Breast epithelium (tissue), 3 donors: Measurements from ENCODE around the gene PHF12.

ENCODE experiments used
- CTCF ChIP-seq, 3 donors: fragments of 450-650 bp; IDR thresholded peaks; one replicate each; pipeline ENCODE4 v1.5.1; 2016 to 2017; ENCODE audit warnings: antibody characterized with exemption in 3 of 3, mild to moderate bottlenecking in 3 of 3, moderate library complexity in 3 of 3
- POLR2A ChIP-seq: fragments of 450-650 bp; IDR thresholded peaks from one replicate; pipeline ENCODE4 v1.6.1; 2016; ENCODE audit warnings: antibody characterized with exemption, mild to moderate bottlenecking, moderate library complexity
- POLR2AphosphoS5 ChIP-seq, 3 donors: sonication (generic); formaldehyde crosslinking; IDR thresholded peaks; one replicate each; pipeline ENCODE4 v1.6.1; 2017; ENCODE audit warnings: antibody characterized with exemption in 3 of 3

DNA sequence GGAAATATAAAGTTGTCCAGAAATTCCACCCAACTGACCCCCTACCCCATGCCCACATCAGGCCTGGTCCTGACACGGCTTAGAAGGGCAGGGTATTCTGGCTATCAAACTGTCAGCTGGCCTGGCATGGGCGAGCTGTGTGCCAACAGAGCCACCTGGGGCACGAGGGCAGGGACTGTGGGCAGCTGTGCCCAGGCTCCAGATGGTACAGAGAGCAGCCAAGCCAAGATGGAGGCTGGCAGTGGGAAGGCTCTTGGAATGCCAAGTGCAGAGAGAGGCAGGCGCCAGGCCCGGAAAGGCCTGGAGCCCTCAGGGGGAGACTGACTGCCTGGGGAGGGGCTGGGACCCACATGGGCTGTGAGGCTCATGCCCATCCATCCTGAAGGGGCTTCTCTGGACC is 24.3 kb upstream of the PHF12 start:
- TF ChIP-seq CTCF (IDR thresholded peaks at IDR 0.05) = no peak
- no peak for TF ChIP-seq POLR2A
- no peak for TF ChIP-seq POLR2AphosphoS5 (IDR thresholded peaks at IDR 0.05)
